GM13977 (cell line): ENCODE measurements around the gene KBTBD6.
"Not testable (repeated sequence)": the region's sequence is repeated elsewhere in the genome, so short reads cannot be mapped to it uniquely, and the experiment has no call there.

Source experiments
- DNase-seq: peaks from one replicate; pipeline ENCODE4 v3.0.0; 2012; ENCODE audit warnings: low spot score
- in situ Hi-C: fragments of 300-500 bp; cut with MboI; formaldehyde crosslinking; loops from one replicate; pipeline ENCODE4 v1.12.0; 2022; ENCODE audit warnings: low sequenced_read_pairs, low pct_unique_long_range_greater_than_20kb, mixed read lengths, inconsistent platforms; ENCODE audit not compliant: unreplicated experiment
- TF ChIP-seq, protein P1 (sequence below): IDR thresholded peaks from 2 replicates; pipeline ENCODE4 v1.5.1; 2012; ENCODE audit warnings: mild to moderate bottlenecking, control low read depth; ENCODE audit not compliant: insufficient read depth; ENCODE audit errors: extremely low read depth, missing control alignments

The KBTBD6 gene, protein sequence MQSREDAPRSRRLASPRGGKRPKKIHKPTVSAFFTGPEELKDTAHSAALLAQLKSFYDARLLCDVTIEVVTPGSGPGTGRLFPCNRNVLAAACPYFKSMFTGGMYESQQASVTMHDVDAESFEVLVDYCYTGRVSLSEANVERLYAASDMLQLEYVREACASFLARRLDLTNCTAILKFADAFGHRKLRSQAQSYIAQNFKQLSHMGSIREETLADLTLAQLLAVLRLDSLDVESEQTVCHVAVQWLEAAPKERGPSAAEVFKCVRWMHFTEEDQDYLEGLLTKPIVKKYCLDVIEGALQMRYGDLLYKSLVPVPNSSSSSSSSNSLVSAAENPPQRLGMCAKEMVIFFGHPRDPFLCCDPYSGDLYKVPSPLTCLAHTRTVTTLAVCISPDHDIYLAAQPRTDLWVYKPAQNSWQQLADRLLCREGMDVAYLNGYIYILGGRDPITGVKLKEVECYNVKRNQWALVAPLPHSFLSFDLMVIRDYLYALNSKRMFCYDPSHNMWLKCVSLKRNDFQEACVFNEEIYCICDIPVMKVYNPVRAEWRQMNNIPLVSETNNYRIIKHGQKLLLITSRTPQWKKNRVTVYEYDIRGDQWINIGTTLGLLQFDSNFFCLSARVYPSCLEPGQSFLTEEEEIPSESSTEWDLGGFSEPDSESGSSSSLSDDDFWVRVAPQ

GRCh38 chr13:41132512-41133152 lies at the start of gene KBTBD6:
TSS of gene KBTBD6 (minus strand) at chr13:41132802. CDS start at chr13:41132511, 291 bp downstream.
- in situ Hi-C loops, result no loop called here
- TF ChIP-seq, protein P1, sequence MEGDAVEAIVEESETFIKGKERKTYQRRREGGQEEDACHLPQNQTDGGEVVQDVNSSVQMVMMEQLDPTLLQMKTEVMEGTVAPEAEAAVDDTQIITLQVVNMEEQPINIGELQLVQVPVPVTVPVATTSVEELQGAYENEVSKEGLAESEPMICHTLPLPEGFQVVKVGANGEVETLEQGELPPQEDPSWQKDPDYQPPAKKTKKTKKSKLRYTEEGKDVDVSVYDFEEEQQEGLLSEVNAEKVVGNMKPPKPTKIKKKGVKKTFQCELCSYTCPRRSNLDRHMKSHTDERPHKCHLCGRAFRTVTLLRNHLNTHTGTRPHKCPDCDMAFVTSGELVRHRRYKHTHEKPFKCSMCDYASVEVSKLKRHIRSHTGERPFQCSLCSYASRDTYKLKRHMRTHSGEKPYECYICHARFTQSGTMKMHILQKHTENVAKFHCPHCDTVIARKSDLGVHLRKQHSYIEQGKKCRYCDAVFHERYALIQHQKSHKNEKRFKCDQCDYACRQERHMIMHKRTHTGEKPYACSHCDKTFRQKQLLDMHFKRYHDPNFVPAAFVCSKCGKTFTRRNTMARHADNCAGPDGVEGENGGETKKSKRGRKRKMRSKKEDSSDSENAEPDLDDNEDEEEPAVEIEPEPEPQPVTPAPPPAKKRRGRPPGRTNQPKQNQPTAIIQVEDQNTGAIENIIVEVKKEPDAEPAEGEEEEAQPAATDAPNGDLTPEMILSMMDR, result no peak
- peak; percentile 85 for DNase-seq

DNA sequence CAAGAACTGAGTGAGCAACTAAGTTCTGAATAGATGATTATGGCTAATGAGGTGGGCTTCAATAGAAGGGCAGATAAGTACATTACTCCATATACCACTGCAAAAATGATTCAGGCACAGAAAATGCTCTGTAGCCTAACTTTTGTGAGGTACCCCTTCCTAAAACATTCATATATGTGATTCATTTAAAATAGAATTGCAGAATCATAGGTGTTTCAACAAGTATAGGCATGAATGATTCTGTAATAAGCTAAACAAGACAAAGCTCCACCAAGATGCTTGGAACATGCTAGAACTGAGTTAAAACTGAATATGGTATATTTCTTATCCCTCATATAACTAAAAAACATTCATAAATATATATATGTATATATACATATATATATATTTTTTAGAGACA lies 49.6 kb upstream of the KBTBD6 start:
- no peak for DNase-seq
- TF ChIP-seq, protein P1, result no peak
- in situ Hi-C loops, result no loop called here

DNA sequence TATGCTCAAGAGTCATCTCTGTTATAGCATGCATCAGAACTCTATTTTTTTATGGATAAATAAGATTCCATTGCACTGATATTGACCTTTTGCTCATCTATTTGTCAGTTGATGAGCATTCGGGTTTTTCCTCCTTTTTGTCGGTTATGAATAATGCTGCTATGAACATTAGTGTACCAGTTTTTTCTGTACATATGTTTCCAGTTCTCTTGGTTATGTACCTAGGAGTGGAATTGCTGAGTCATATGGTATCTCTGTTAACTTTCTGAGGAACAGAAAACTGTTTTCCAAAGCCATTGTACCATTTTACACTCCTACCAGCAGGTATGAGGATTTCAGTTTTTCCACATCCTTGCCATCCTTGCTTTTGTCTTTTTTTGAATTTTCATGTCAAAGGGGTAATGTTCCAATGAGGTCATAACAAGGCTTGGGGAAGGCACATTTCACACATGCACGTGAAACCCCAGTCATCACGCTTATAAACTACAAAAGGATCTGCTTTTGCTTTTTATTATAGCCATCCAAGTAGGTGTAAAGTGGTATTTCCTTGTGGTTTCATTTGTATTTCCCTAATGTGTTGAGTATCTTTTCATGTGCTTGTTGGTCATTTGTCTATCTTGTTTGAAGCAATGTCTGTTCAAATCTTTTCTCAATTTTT lies 47.1 kb upstream of the KBTBD6 start:
- TF ChIP-seq, protein P1, result no peak
- in situ Hi-C loops, result no loop called here
- no peak for DNase-seq

DNA sequence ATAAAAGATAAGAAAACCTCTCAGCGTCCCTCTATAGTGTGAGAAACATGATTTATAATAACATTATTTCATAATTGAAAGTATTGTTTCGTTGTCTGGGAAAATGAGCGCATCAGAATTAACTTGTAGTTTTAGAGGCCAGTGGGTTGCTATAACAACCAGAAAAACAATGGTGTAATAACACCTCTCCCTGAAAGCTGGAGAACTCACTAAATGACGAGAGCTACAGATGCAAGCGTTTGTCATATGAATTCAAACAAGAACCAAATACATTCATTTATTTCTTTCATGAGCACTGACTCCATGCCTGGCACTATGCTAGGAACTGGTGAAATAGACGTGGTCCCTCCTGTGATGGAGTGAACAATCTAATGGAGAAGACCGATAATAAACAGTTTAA lies 45.4 kb upstream of the KBTBD6 start:
- TF ChIP-seq, protein P1, result no peak
- no peak for DNase-seq
- in situ Hi-C loops, result no loop called here

GRCh38 chr13:41177616-41178015 lies 45.0 kb upstream of the KBTBD6 start:
- TF ChIP-seq, protein P1, result no peak
- in situ Hi-C loops, result no loop called here
- no peak for DNase-seq

DNA sequence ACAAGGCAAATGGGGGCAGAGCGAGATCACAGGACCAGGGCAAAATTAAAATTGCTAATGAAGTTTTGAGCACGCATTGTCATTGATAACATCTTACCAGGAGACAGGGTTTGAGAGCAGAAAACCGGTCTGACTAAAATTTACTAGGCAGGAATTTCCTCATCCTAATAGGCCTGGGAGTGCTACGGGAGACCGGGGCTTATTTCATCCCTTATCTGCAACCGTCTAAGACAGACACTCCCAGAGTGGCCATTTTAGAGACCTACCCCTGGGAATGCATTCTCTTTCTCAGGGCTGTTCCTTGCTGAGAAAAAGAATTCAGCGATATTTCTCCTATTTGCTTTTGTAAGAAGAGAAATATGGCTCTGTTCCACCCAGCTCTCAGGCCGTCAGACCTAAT lies 43.0 kb upstream of the KBTBD6 start:
- in situ Hi-C loops, DNase-seq: not testable (repeated sequence)
